Uterus (tissue), 4 donors: ENCODE results near the gene TANGO6. TPM values are rescaled to one million over a fixed set of nuclear protein-coding genes. Genes with fewer than 3 reads are reported as not detected.

ENCODE experiments used
- DNase-seq, 2 donors: peaks; one replicate each; pipeline ENCODE4 v3.0.0-alpha.2; 2019 to 2020
- H3K27ac ChIP-seq, 2 donors: fragments of 200-600 bp; sonication (generic); 1 replicate in 1 of 2; 2 replicates in 1 of 2; pipeline ENCODE4 v1.5.1; 2016 to 2018
- H3K27me3 ChIP-seq, 2 donors: fragments of 200-600 bp; sonication (generic); one replicate each; pipeline ENCODE4 v1.5.1; 2018 to 2019; ENCODE audit warnings: control low read depth in 1 of 2
- H3K36me3 ChIP-seq, 2 donors: fragments of 200-600 bp; sonication (generic); one replicate each; pipeline ENCODE4 v1.5.1; 2019; ENCODE audit warnings: control low read depth in 1 of 2
- H3K4me1 ChIP-seq, 2 donors: fragments of 200-600 bp; sonication (generic); one replicate each; pipeline ENCODE4 v1.5.1; 2018 to 2019; ENCODE audit warnings: control low read depth in 1 of 2
- H3K4me3 ChIP-seq, 2 donors: fragments of 200-600 bp; sonication (generic); 1 replicate in 1 of 2; 2 replicates in 1 of 2; pipeline ENCODE4 v1.5.1; 2018 to 2019; ENCODE audit warnings: mild to moderate bottlenecking in 1 of 2
- H3K9me3 ChIP-seq, 2 donors: fragments of 200-600 bp; sonication (generic); one replicate each; pipeline ENCODE4 v1.5.1; 2019; ENCODE audit warnings: control low read depth in 1 of 2
- CTCF ChIP-seq, 4 experiments: fragments of 200-600 bp in 2 of 4; fragments of 450-650 bp in 2 of 4; sonication (generic) in 2 of 4; IDR thresholded peaks; one replicate each; pipeline ENCODE4 v1.5.1; 2016 to 2019; ENCODE audit warnings: antibody characterized with exemption in 4 of 4, mild to moderate bottlenecking in 2 of 4, moderate library complexity in 1 of 4
- POLR2A ChIP-seq, 2 donors: fragments of 450-650 bp; IDR thresholded peaks; one replicate each; pipeline ENCODE4 v1.6.1; 2016; ENCODE audit warnings: antibody characterized with exemption in 2 of 2, mild to moderate bottlenecking in 1 of 2, moderate library complexity in 1 of 2
- intact Hi-C: fragments of 100-400 bp; cut with DNase I; formaldehyde crosslinking; loops from one replicate; pipeline ENCODE4 v1.15.1; 2023; ENCODE audit warnings: low total_unique reads
- total RNA-seq, 4 donors: library from RNA; depleted of rRNA in 3 of 4; stranded (reverse); fragments of >200 nt in 3 of 4; gene quantifications; one replicate each; pipeline versions ENCODE4 v1.1.0 to v1.2.4, GENCODE V29; 2014 to 2023
- donor health status: DM: yes; HTN: yes; CAD: no.

Gene TANGO6
- total RNA-seq, 4 donors from 2014 or later, result 21.5 to 44.9 (median 37.5) TPM

- Histone ChIP-seq H3K4me1 (no peaks in the 10 kb centered on the region), H3K4me3 (no peak overlapping the region), H3K9me3 (no peaks in the 10 kb centered on the region), H3K27me3 (no peaks in the 10 kb centered on the region), H3K27ac (no peak overlapping the region), H3K36me3 (no peaks in the 10 kb centered on the region)
- TF ChIP-seq POLR2A (IDR thresholded peaks at IDR 0.05), result no peak
- no peak for TF ChIP-seq CTCF (IDR thresholded peaks at IDR 0.05)
- DNase-seq, result no peak
- intact Hi-C loops, result no loop called here
Measured at GRCh38 chr16:68978303-68978954, 135.1 kb downstream of the TANGO6 start.

- no peaks in the 10 kb centered on the region for H3K4me1 ChIP-seq
- no peak for DNase-seq
- TF ChIP-seq POLR2A (IDR thresholded peaks at IDR 0.05) (no peak), CTCF (IDR thresholded peaks at IDR 0.05) (no peak)
- H3K27me3 ChIP-seq, result no peaks in the 10 kb centered on the region
- H3K4me3 ChIP-seq, result no peak overlapping the region
- H3K9me3 ChIP-seq, result no peaks in the 10 kb centered on the region
- H3K27ac ChIP-seq, result no peak overlapping the region
- intact Hi-C loops, result no loop called here
- no peaks in the 10 kb centered on the region for H3K36me3 ChIP-seq
Measured at GRCh38 chr16:68980695-68981315, 137.5 kb downstream of the TANGO6 start.

- TF ChIP-seq CTCF (IDR thresholded peaks at IDR 0.05), result no peak
- TF ChIP-seq POLR2A (IDR thresholded peaks at IDR 0.05), result no peak
- Histone ChIP-seq H3K27me3 (no peaks in the 10 kb centered on the region), H3K4me3 (no peak overlapping the region), H3K36me3 (no peaks in the 10 kb centered on the region), H3K27ac (no peak overlapping the region), H3K9me3 (no peaks in the 10 kb centered on the region), H3K4me1 (no peaks in the 10 kb centered on the region)
- no peak for DNase-seq
- intact Hi-C loops, result no loop called here
Measured at GRCh38 chr16:68981971-68982370, 138.6 kb downstream of the TANGO6 start.

- Histone ChIP-seq H3K27me3 (no peaks in the 10 kb centered on the region), H3K9me3 (no peaks in the 10 kb centered on the region), H3K4me3 (no peak overlapping the region), H3K4me1 (no peaks in the 10 kb centered on the region), H3K36me3 (no peaks in the 10 kb centered on the region), H3K27ac (no peak overlapping the region)
- no peak for TF ChIP-seq POLR2A (IDR thresholded peaks at IDR 0.05)
- TF ChIP-seq CTCF (IDR thresholded peaks at IDR 0.05), result no peak
- intact Hi-C loops, result no loop called here
- DNase-seq, result no peak
Measured at GRCh38 chr16:68984467-68984866, 141.1 kb downstream of the TANGO6 start.

GRCh38 chr16:68985268-68985667 is 141.9 kb downstream of the TANGO6 start:
- Histone ChIP-seq H3K27ac (no peak overlapping the region), H3K4me1 (no peaks in the 10 kb centered on the region), H3K9me3 (no peaks in the 10 kb centered on the region), H3K4me3 (no peak overlapping the region), H3K36me3 (no peaks in the 10 kb centered on the region), H3K27me3 (no peaks in the 10 kb centered on the region)
- TF ChIP-seq CTCF (IDR thresholded peaks at IDR 0.05), result no peak
- no peak for TF ChIP-seq POLR2A (IDR thresholded peaks at IDR 0.05)
- no peak for DNase-seq
- intact Hi-C loops, result no loop called here
